HG03460 (cell line): ENCODE data around the gene PIAS4.

Experiments
- ATAC-seq: cut with Tn5 transposase; IDR thresholded peaks from one replicate; pipeline ENCODE4 v1.9.1; 2021; ENCODE audit not compliant: unreplicated experiment

PIAS4 gene

GRCh38 chr19:4018775-4019504 lies 11.4 kb downstream of the PIAS4 start:
- ATAC-seq: no peak

GRCh38 chr19:4019578-4019977 lies 12.0 kb downstream of the PIAS4 start:
- ATAC-seq: no peak

- ATAC-seq: no peak
Measured at GRCh38 chr19:4023600-4024398, 16.3 kb downstream of the PIAS4 start.

GRCh38 chr19:4025317-4025716 lies 17.8 kb downstream of the PIAS4 start:
- no peak for ATAC-seq

GRCh38 chr19:4027146-4027545 lies 19.6 kb downstream of the PIAS4 start:
- no peak for ATAC-seq

GRCh38 chr19:4028334-4029246 lies 21.1 kb downstream of the PIAS4 start:
- ATAC-seq: no peak

GRCh38 chr19:4029247-4029614 lies 21.7 kb downstream of the PIAS4 start:
- ATAC-seq: no peak

DNA sequence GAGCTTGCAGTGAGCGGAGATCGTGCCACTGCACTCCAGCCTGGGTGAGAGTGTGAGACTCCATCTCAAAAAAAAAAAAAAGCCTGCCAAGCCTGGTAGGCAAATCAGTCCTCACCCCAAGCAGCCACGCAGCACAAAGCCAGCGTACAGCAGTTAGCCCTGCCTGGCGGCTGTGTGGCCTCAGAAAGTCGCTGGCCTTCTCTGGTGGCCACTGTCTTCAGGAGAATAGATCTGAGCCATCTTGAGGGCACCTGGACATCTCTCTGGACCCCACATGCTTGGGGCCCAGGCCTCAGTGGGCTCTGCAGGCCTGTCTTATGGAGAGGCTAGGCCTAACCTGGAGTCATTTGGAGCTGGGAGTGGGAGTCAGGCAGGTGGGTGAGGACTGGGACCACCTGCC lies 23.0 kb downstream of the PIAS4 start:
- no peak for ATAC-seq

DNA sequence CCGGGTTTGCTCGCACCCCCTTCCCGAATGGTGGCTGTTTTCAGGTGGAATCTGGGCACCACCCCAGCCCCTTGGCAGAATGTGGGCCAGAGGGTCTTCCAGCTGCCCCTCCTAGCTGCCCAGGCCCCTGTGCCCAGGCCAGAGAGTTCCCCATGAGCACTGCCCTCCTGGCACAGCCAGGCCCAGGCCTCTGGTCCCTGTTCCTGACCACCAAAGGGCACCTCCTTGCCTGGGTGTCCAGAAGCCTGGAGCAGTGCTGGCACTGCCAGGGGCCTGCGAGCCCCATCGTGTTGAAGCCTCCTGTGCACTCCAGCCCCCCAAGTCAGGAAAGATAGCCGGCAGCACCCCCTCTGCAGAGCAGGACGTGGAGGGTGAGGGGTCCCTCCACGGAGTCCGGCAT lies 23.4 kb downstream of the PIAS4 start:
- no peak for ATAC-seq

- ATAC-seq: no peak
Measured at GRCh38 chr19:4031420-4031819, 23.9 kb downstream of the PIAS4 start.

- no peak for ATAC-seq
Measured at GRCh38 chr19:4032436-4032835, 24.9 kb downstream of the PIAS4 start.

DNA sequence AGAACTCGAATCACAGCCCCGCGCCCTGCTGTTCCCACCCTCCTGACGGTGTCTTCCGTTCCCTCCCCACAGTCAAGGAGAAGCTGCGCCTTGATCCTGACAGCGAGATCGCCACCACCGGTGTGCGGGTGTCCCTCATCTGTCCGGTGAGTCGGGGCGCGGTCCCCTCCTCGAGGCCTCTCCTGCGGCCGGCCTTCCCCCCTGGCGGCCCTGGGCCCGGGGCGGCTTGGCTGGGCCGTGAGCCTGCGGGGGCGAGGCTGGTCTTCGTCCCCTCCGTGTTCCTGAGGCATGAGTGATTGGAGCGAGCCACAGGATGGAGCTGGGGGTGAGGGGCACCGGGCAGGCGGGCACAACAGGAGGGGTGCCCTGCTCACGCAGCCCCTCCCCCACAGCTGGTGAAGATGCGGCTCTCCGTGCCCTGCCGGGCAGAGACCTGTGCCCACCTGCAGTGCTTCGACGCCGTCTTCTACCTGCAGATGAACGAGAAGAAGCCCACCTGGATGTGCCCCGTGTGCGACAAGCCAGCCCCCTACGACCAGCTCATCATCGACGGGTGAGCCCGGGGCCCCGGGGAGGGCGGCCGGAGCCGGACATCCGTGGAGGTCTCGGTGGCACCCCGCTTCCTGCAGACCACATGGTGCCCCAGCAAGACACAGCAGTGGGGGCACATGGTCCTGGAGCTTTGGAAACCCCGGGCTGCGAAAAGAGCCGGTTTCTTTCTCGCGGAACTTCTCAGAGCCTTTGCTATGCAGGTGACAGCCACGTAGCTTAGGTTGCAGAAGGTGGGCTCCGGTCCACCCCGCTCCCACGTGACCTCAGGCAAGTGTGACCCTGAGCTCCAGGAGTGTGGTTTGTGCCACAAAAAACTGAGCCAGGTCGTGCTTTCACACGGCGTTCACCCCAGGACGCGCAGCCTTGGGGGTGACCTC lies 25.8 kb downstream of the PIAS4 start:
- no peak for ATAC-seq

DNA sequence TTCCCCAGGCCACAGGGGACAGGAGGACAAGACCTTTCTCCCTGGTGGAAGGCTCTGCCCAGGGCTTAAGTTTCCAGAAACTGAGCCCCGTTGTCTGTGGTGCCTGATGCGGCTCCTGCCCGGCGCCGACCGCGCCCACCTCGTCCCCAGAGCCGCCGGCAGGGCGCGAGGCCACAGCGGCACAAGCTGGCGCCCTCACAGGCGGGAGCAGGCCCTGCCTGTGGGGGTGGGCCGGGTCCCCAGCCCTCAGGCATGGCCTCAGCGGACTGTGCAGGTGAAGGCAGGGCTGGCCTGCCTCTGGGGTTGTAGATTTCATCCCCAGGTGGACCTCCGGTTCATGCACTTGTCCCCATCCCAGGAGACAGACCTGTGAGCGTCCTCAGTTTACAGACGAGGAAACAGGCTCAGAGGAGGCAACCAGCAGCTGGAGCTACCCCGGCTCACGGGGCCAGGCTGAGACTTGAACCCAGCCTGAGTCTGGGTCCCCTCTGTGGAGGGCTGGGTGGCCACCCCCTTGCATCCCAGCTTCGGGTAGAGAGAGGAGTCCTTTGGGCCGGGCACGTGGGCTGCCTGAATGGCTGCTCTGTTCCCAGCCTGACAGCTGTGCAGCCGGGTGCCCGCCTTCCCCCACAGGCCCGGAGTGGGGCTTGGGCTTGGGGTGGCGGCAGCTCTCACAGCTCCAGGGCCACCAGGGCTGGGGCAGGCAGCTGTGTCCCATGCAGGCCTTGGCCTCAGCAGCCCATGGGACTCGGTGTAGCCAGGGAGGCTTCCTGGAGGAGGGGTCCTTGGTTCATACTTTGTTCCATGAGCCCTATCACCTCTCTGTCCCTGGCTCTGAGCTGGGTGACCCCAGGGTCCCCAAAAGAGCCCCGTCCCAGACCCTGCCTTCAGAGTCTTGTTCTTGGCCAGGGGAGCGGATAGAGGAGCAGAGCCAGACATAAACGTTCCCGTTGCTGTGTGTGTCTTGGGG lies 26.8 kb downstream of the PIAS4 start:
- no peak for ATAC-seq

DNA sequence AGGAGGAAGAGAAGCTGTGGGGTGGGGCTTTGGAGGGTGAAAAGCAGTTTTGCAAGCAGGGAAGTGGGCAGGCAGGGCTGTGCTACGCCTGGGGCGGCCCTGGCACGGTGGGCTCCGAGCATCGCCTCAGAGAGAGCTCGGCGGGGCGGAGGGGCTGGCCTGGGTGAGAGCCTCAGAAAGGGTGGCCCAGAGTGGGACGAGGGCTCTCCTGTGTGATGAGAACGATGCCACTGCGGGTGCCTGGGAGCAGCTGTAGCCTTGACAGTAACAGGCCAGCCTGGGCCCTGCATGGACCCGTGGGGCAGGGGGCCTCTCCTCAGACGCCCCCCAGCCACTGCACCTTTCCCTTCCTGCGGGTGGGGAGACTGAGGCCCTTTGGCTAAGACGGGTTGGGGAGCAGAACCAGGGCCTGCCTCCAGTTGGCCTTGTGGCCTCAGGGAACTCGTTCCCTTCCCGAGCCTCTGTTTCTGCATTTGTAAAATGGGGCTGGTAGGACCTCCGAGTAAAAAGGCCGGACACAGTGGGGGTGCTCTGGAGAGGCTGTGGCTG lies 27.6 kb downstream of the PIAS4 start:
- ATAC-seq: no peak

- ATAC-seq: no peak
Measured at GRCh38 chr19:4035582-4035981, 28.0 kb downstream of the PIAS4 start.

- ATAC-seq: no peak
Measured at GRCh38 chr19:4036576-4037300, 29.2 kb downstream of the PIAS4 start.

GRCh38 chr19:4037301-4037949 lies 29.9 kb downstream of the PIAS4 start:
- ATAC-seq: no peak

GRCh38 chr19:4038057-4038456 lies 30.5 kb downstream of the PIAS4 start:
- no peak for ATAC-seq
